NCI-H2196 treated with DMSO at 0.1 percent for 48 hours (cell line): ENCODE measurements around the gene RTN1.

Experiments used
- DNase-seq: peaks from one replicate; lab custom pipeline; 2025; ENCODE audit not compliant: unreplicated experiment; lab: John Stamatoyannopoulos, UW

RTN1 gene

GRCh38 chr14:59576332-59577294 is 294.0 kb downstream of the RTN1 start, which contains the start of gene CCDC175:
Gene CCDC175 (minus strand): TSS chr14:59576812. CDS start chr14:59576775, 37 bp downstream.
- DNase-seq, result peak; percentile 51

GRCh38 chr14:59570122-59570521 is 300.5 kb downstream of the RTN1 start:
- DNase-seq, result peak; percentile 9

GRCh38 chr14:59566725-59567124 is 303.9 kb downstream of the RTN1 start:
- DNase-seq, result no peak

- DNase-seq, result no peak
Observed at GRCh38 chr14:59566296-59566695, 304.3 kb downstream of the RTN1 start.

GRCh38 chr14:59565087-59565486 is 305.5 kb downstream of the RTN1 start:
- no peak for DNase-seq

- no peak for DNase-seq
Observed at GRCh38 chr14:59564366-59564765, 306.2 kb downstream of the RTN1 start.

GRCh38 chr14:59547310-59547709 is 323.3 kb downstream of the RTN1 start:
- DNase-seq, result no peak
